ENCODE results near the gene PANK2. TPM values are rescaled to one million over a fixed set of nuclear protein-coding genes. Genes with fewer than 3 reads are reported as not detected.

Gene PANK2
- polyA plus RNA-seq, 1 of the 3 experiments (the other 2 are of a cell fraction) = 17.7 TPM

- TF ChIP-seq NRF1 (IDR thresholded peaks at IDR 0.05; ENCODE audit: low read depth, low read length) = peak; percentile 88
- TF ChIP-seq CHD2 (IDR thresholded peaks at IDR 0.05; ENCODE audit: low read length, partially characterized antibody) = peak; percentile 23
Observed at GRCh38 chr20:3846740-3847428, 42.3 kb upstream of the PANK2 start, which contains the start of gene MAVS (continued).

- H3K27me3 ChIP-seq (ENCODE audit: insufficient read depth) = no peaks in the 10 kb centered on the region
- peak overlapping the region; percentile 98 for H3K4me2 ChIP-seq
- no peaks in the 10 kb centered on the region for H4K20me1 ChIP-seq (ENCODE audit: insufficient read depth)
- WGBS (ENCODE audit: low lambda C conversion rate) = 25% methylated on average over 7 of the region's 8 CpGs
- ChIA-PET POLR2A (interaction anchor here (0.6 kb wide), 1 partner anchor 8 kb away, joined by 3 read pairs; no protein-coding TSS in a partner anchor), CTCF (no interaction called here)
- H3K4me1 ChIP-seq (ENCODE audit: control insufficient read depth in 1 of 2, insufficient read depth in 2 of 2, low read depth in 1 of 2, low read length in 1 of 2) = peaks cover 0 to 5% of the 10 kb centered on the region in 2 experiments; a peak in 1 of 4 replicates
- H3K79me2 ChIP-seq (ENCODE audit: insufficient read depth) = peaks cover 62% of the 10 kb centered on the region
- peak overlapping the region; percentile 68 to 77; a peak in 3 of 4 replicates for H3K27ac ChIP-seq (ENCODE audit: low read depth in 2 of 2, low read length in 1 of 2)
- DNase-seq = no peak
- H2AFZ ChIP-seq (ENCODE audit: low read depth) = 0 out of 2 replicates have a peak overlapping the region, but pooled peaks have one; percentile 92
- no peaks in the 10 kb centered on the region for H3K36me3 ChIP-seq (replicated peaks in 1 of 2; ENCODE audit: control insufficient read depth in 1 of 2, insufficient read depth in 2 of 2, low read length in 1 of 2)
- peak overlapping the region; percentile 76 to 87 for H3K4me3 ChIP-seq (ENCODE audit: low read depth in 2 of 2, low read length in 1 of 2)
- no peaks in the 10 kb centered on the region for H3K9me2 ChIP-seq
- TF ChIP-seq FOSL2 (IDR thresholded peaks at IDR 0.05; ENCODE audit: borderline replicate concordance, low read depth) = no peak
- no peak for TF ChIP-seq EZH2phosphoT487 (IDR thresholded peaks at IDR 0.05; ENCODE audit: borderline replicate concordance, low read depth)
- TF ChIP-seq RXRA (IDR thresholded peaks at IDR 0.05; ENCODE audit: borderline replicate concordance, low read depth) = no peak
- no peak for TF ChIP-seq SIN3A (IDR thresholded peaks at IDR 0.05; ENCODE audit: borderline replicate concordance, low read depth, low read length)
- no peaks in the 10 kb centered on the region for H3K9me3 ChIP-seq
- peaks cover 5% of the 10 kb centered on the region for H3F3A ChIP-seq (replicated peaks; ENCODE audit: insufficient read depth)
- peak overlapping the region; percentile 94 for H3K9ac ChIP-seq
Observed at GRCh38 chr20:3847429-3847940, 41.7 kb upstream of the PANK2 start.

GRCh38 chr20:3848565-3848964, 40.6 kb upstream of the PANK2 start:
- H2AFZ ChIP-seq (ENCODE audit: low read depth) = no peak overlapping the region
- ChIA-PET POLR2A (no interaction called here), CTCF (interaction anchor here (0.7 to 1.0 kb wide), 2 partner anchors 67 to 96 kb away, joined by 3 read pairs; partner anchors contain the start of gene SPEF1)
- H3K9me2 ChIP-seq = no peaks in the 10 kb centered on the region
- H4K20me1 ChIP-seq (ENCODE audit: insufficient read depth) = no peaks in the 10 kb centered on the region
- H3K79me2 ChIP-seq (ENCODE audit: insufficient read depth) = peaks cover 64% of the 10 kb centered on the region
- 88% methylated on average over 1 of the region's 1 CpG for WGBS (ENCODE audit: low lambda C conversion rate)
- H3K4me1 ChIP-seq (ENCODE audit: control insufficient read depth in 1 of 2, insufficient read depth in 2 of 2, low read depth in 1 of 2, low read length in 1 of 2) = peaks cover 0 to 5% of the 10 kb centered on the region in 2 experiments; a peak in 1 of 4 replicates
- H3K36me3 ChIP-seq (replicated peaks in 1 of 2; ENCODE audit: control insufficient read depth in 1 of 2, insufficient read depth in 2 of 2, low read length in 1 of 2) = no peaks in the 10 kb centered on the region
- no peak overlapping the region for H3K4me2 ChIP-seq
- no peak for TF ChIP-seq ZBTB33 (IDR thresholded peaks at IDR 0.05; ENCODE audit: borderline replicate concordance, low read depth)
- TF ChIP-seq FOXM1 (IDR thresholded peaks at IDR 0.05; ENCODE audit: low read depth) = no peak
- no peak for TF ChIP-seq POLR2AphosphoS5 (IDR thresholded peaks at IDR 0.05; ENCODE audit: low read depth, low read length)
- TF ChIP-seq TCF12 (IDR thresholded peaks at IDR 0.05) = no peak
- TF ChIP-seq CTCF (IDR thresholded peaks at IDR 0.05) = no peak
- TF ChIP-seq TEAD4 (IDR thresholded peaks at IDR 0.05; ENCODE audit: borderline replicate concordance, insufficient read depth) = no peak
- no peak for TF ChIP-seq RXRA (IDR thresholded peaks at IDR 0.05; ENCODE audit: borderline replicate concordance, low read depth)
- no peak overlapping the region for H3K9ac ChIP-seq
- no peak for DNase-seq
- H3K9me3 ChIP-seq = no peaks in the 10 kb centered on the region
- no peaks in the 10 kb centered on the region for H3K27me3 ChIP-seq (ENCODE audit: insufficient read depth)
- no peaks in the 10 kb centered on the region for H3F3A ChIP-seq (replicated peaks; ENCODE audit: insufficient read depth)
- no peak overlapping the region for H3K27ac ChIP-seq (ENCODE audit: low read depth in 2 of 2, low read length in 1 of 2)
- no peak overlapping the region; a peak in 1 of 4 replicates for H3K4me3 ChIP-seq (ENCODE audit: low read depth in 2 of 2, low read length in 1 of 2)
